IPS-20b (cell line): Measurements from ENCODE around the gene ATAD3B.

ENCODE experiments used
- H3K27ac ChIP-seq: one replicate; pipeline ENCODE4 v1.5.1; 2013; ENCODE audit warnings: low read length
- H3K27me3 ChIP-seq: 2 replicates; pipeline ENCODE4 v1.6.1; 2013; ENCODE audit warnings: mild to moderate bottlenecking, low read length, inconsistent platforms; ENCODE audit not compliant: insufficient read depth
- H3K36me3 ChIP-seq: 2 replicates; pipeline ENCODE4 v1.6.1; 2013; ENCODE audit warnings: low read depth, mild to moderate bottlenecking, inconsistent platforms, low read length, moderate library complexity; ENCODE audit not compliant: insufficient read depth
- H3K4me1 ChIP-seq: 2 replicates; pipeline ENCODE4 v1.6.1; 2013; ENCODE audit warnings: mild to moderate bottlenecking, control low read depth, inconsistent platforms, low read length, moderate library complexity; ENCODE audit not compliant: insufficient read depth
- H3K4me3 ChIP-seq: 2 replicates; pipeline ENCODE4 v1.5.1; 2013; ENCODE audit warnings: mild to moderate bottlenecking, low read length, inconsistent platforms
- H3K9ac ChIP-seq: 2 replicates; pipeline ENCODE4 v1.6.1; 2013; ENCODE audit warnings: low read depth, mild to moderate bottlenecking, inconsistent platforms, low read length, moderate library complexity
- H3K9me3 ChIP-seq: 2 replicates; pipeline ENCODE4 v1.6.1; 2013; ENCODE audit warnings: mild to moderate bottlenecking, low read depth, low read length, inconsistent platforms; ENCODE audit not compliant: insufficient read depth

Gene ATAD3B

GRCh38 chr1:1434824-1435105 is 36.8 kb upstream of the ATAD3B start:
- Histone ChIP-seq H3K9me3 (no peaks in the 10 kb centered on the region), H3K4me3 (peak overlapping the region; percentile 71), H3K9ac (peak overlapping the region; percentile 85), H3K27me3 (peaks cover 18% of the 10 kb centered on the region), H3K36me3 (no peaks in the 10 kb centered on the region), H3K4me1 (peaks cover 25% of the 10 kb centered on the region), H3K27ac (peak overlapping the region; percentile 61)

- Histone ChIP-seq H3K27ac (peak within 1 kb of the TSS; percentile 61), H3K9me3 (no peaks in the 10 kb centered on the region), H3K4me3 (peak within 1 kb of the TSS; percentile 71), H3K36me3 (no peaks in the 10 kb centered on the region), H3K4me1 (peaks cover 23% of the 10 kb centered on the region), H3K9ac (peak within 1 kb of the TSS; percentile 85), H3K27me3 (peaks cover 18% of the 10 kb centered on the region)
Observed at GRCh38 chr1:1435106-1435903, 36.3 kb upstream of the ATAD3B start, which contains the start of gene VWA1. Gene VWA1 (plus strand): TSS chr1:1435690. CDS start chr1:1435749, 59 bp downstream.

GRCh38 chr1:1435911-1436629 is 35.5 kb upstream of the ATAD3B start:
- Histone ChIP-seq H3K9ac (peak overlapping the region; percentile 63), H3K4me1 (peaks cover 21% of the 10 kb centered on the region), H3K27me3 (peaks cover 18% of the 10 kb centered on the region), H3K9me3 (no peaks in the 10 kb centered on the region), H3K36me3 (no peaks in the 10 kb centered on the region), H3K4me3 (peak overlapping the region; percentile 71), H3K27ac (no peak overlapping the region)

- Histone ChIP-seq H3K4me3 (peak overlapping the region; percentile 71), H3K36me3 (no peaks in the 10 kb centered on the region), H3K27me3 (peaks cover 18% of the 10 kb centered on the region), H3K27ac (no peak overlapping the region), H3K4me1 (peaks cover 21% of the 10 kb centered on the region), H3K9me3 (no peaks in the 10 kb centered on the region), H3K9ac (peak overlapping the region; percentile 63; the same call in 1 of the 2 replicates)
Observed at GRCh38 chr1:1436630-1437032, 34.9 kb upstream of the ATAD3B start.

GRCh38 chr1:1437033-1437903 is 34.3 kb upstream of the ATAD3B start:
- no peaks in the 10 kb centered on the region for H3K36me3 ChIP-seq
- H3K27me3 ChIP-seq = peaks cover 18% of the 10 kb centered on the region
- peaks cover 21% of the 10 kb centered on the region for H3K4me1 ChIP-seq
- H3K27ac ChIP-seq = no peak overlapping the region
- H3K4me3 ChIP-seq = no peak overlapping the region; the same call in 1 of the 2 replicates
- no peak overlapping the region for H3K9ac ChIP-seq
- no peaks in the 10 kb centered on the region for H3K9me3 ChIP-seq

- H3K4me3 ChIP-seq = no peak overlapping the region
Observed at GRCh38 chr1:1437904-1438376, 33.6 kb upstream of the ATAD3B start.

GRCh38 chr1:1438531-1439381 is 32.8 kb upstream of the ATAD3B start:
- Histone ChIP-seq H3K27ac (no peak overlapping the region), H3K9ac (no peak overlapping the region), H3K4me1 (peaks cover 17% of the 10 kb centered on the region), H3K9me3 (no peaks in the 10 kb centered on the region), H3K27me3 (peaks cover 18% of the 10 kb centered on the region), H3K36me3 (no peaks in the 10 kb centered on the region), H3K4me3 (no peak overlapping the region)

More at GRCh38 chr1:1437904-1438376, 33.6 kb upstream of the ATAD3B start:
- Histone ChIP-seq H3K9me3 (no peaks in the 10 kb centered on the region), H3K27ac (no peak overlapping the region), H3K27me3 (peaks cover 18% of the 10 kb centered on the region), H3K4me1 (peaks cover 21% of the 10 kb centered on the region), H3K36me3 (no peaks in the 10 kb centered on the region), H3K9ac (no peak overlapping the region; the same call in 1 of the 2 replicates)

- H3K27me3 ChIP-seq = peaks cover 17% of the 10 kb centered on the region
- no peaks in the 10 kb centered on the region for H3K36me3 ChIP-seq
- peaks cover 10% of the 10 kb centered on the region for H3K4me1 ChIP-seq
- H3K9ac ChIP-seq = no peak overlapping the region
- no peak overlapping the region for H3K27ac ChIP-seq
- no peaks in the 10 kb centered on the region for H3K9me3 ChIP-seq
- H3K4me3 ChIP-seq = no peak overlapping the region
Observed at GRCh38 chr1:1439546-1440261, 31.9 kb upstream of the ATAD3B start.

GRCh38 chr1:1440262-1441001 is 31.1 kb upstream of the ATAD3B start:
- Histone ChIP-seq H3K9ac (no peak overlapping the region), H3K4me1 (peaks cover 4% of the 10 kb centered on the region; the same call in 1 of the 2 replicates), H3K4me3 (no peak overlapping the region), H3K27me3 (peaks cover 11% of the 10 kb centered on the region), H3K9me3 (no peaks in the 10 kb centered on the region), H3K36me3 (no peaks in the 10 kb centered on the region), H3K27ac (no peak overlapping the region)
